Common myeloid progenitor, CD34-positive (primary cell): ENCODE data around the gene ZRANB3.
A peak's percentile ranks its signal among the peaks of the same experiment; 100 is the strongest.

Source experiments
- CTCF ChIA-PET: fragments of 350-600 bp; sonication (Branson Sonifier 250); formaldehyde crosslinking; loops from one replicate; lab custom pipeline; 2021; ENCODE audit warnings: antibody characterized with exemption; lab: Charles Lee
- POLR2A ChIA-PET: fragments of 350-600 bp; sonication (Branson Sonifier 250); formaldehyde crosslinking; loops from one replicate; lab custom pipeline; 2021; ENCODE audit warnings: antibody characterized with exemption; lab: Charles Lee
- DNase-seq, 3 donors: peaks; one replicate each; pipeline versions ENCODE4 v3.0.0 to v3.0.0-alpha.2; 2013
- H3K27ac ChIP-seq, 2 experiments: 1 replicate in 1 of 2; 2 replicates in 1 of 2; pipeline ENCODE4 v1.7.0; 2013; ENCODE audit warnings: inconsistent platforms in 2 of 2, low read length in 2 of 2, mild to moderate bottlenecking in 2 of 2, low read depth in 1 of 2, moderate library complexity in 1 of 2; ENCODE audit not compliant: severe bottlenecking in 2 of 2, insufficient read depth in 1 of 2, poor library complexity in 1 of 2
- H3K27me3 ChIP-seq, 5 experiments: replicated peaks in 2 of 5; 1 replicate in 3 of 5; 2 replicates in 2 of 5; pipeline versions ENCODE4 v1.6.1 to v1.7.0; 2013; ENCODE audit warnings: low read length in 4 of 5, mild to moderate bottlenecking in 2 of 5, moderate library complexity in 2 of 5, inconsistent platforms in 1 of 5; ENCODE audit not compliant: insufficient read depth in 5 of 5, control insufficient read depth in 4 of 5
- H3K36me3 ChIP-seq, 4 experiments: 1 replicate in 2 of 4; 2 replicates in 2 of 4; pipeline versions ENCODE4 v1.6.1 to v1.7.0; 2013; ENCODE audit warnings: low read length in 3 of 4, control low read depth in 1 of 4, mild to moderate bottlenecking in 1 of 4; ENCODE audit not compliant: control insufficient read depth in 4 of 4, insufficient read depth in 4 of 4
- H3K4me1 ChIP-seq, 4 experiments: 1 replicate in 3 of 4; 2 replicates in 1 of 4; pipeline versions ENCODE4 v1.6.1 to v1.7.1; 2013; ENCODE audit warnings: low read length in 3 of 4, mild to moderate bottlenecking in 3 of 4, control low read depth in 1 of 4, inconsistent platforms in 1 of 4, moderate library complexity in 1 of 4; ENCODE audit not compliant: control insufficient read depth in 4 of 4, insufficient read depth in 4 of 4; ENCODE audit errors: control extremely low read depth in 1 of 4
- H3K4me3 ChIP-seq, 7 experiments: 1 replicate in 4 of 7; 2 replicates in 3 of 7; pipeline versions ENCODE4 v1.5.1 to v1.7.0; 2013; ENCODE audit warnings: mild to moderate bottlenecking in 7 of 7, low read length in 6 of 7, moderate library complexity in 6 of 7, inconsistent platforms in 2 of 7, low read depth in 2 of 7, control low read depth in 1 of 7; ENCODE audit not compliant: insufficient read depth in 4 of 7, control insufficient read depth in 1 of 7; ENCODE audit errors: extremely low read depth in 1 of 7
- H3K9me3 ChIP-seq, 5 experiments: 1 replicate in 4 of 5; 2 replicates in 1 of 5; pipeline versions ENCODE4 v1.6.1 to v1.7.1; 2013; ENCODE audit warnings: low read length in 4 of 5, mild to moderate bottlenecking in 2 of 5, inconsistent platforms in 1 of 5, low read depth in 1 of 5, moderate library complexity in 1 of 5; ENCODE audit not compliant: control insufficient read depth in 4 of 5, insufficient read depth in 2 of 5; ENCODE audit errors: control extremely low read depth in 1 of 5
- WGBS: methylation state at CpG from one replicate; pipeline ENCODE4 v1.1.5; 2013; ENCODE audit not compliant: insufficient coverage; 5-methylcytosine and 5-hydroxymethylcytosine counted together

Gene ZRANB3

DNA sequence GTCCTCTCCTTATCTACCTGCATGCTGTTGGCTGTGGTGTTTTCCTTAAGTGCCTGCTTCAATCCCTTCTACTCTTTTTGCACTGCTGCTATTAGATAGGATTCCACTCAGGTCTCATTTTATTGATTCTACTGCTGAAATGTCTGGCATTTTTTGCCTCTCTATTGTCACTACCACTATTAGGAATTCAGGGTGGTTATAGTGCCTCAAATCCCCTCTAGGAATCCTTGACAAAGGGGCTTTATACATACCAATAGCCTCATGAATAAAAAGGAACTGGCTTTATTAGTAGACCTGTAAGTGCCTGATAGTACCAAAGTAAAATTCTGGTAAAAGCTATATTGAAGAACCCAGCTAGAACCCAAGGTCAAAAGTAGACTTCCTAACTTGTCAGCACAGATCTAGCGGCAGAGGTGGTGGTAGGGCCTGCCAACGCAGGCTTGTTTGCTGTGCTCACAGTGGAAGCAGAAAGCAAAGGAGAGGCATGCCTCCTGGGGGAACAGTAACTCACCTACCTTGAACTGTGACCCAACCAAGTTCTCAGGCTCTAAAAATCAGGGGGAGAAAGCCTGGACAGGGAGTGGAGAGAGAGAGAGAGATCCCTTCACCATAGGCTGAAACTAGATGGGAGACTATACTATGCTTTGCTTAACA is 278.1 kb downstream of the ZRANB3 start:
- ChIA-PET POLR2A (no interaction called here), CTCF (no interaction called here)
- H3K4me3 ChIP-seq: no peak overlapping the region
- no peaks in the 10 kb centered on the region for H3K27me3 ChIP-seq
- peaks cover 0 to 13% (median 4%) of the 10 kb centered on the region in 5 experiments for H3K9me3 ChIP-seq
- H3K36me3 ChIP-seq: peaks cover 0 to 11% (median 0%) of the 10 kb centered on the region in 4 experiments
- 100% methylated on average over 1 of the region's 2 CpGs for WGBS
- DNase-seq: no peak
- H3K4me1 ChIP-seq: no peaks in the 10 kb centered on the region
- no peak overlapping the region for H3K27ac ChIP-seq

DNA sequence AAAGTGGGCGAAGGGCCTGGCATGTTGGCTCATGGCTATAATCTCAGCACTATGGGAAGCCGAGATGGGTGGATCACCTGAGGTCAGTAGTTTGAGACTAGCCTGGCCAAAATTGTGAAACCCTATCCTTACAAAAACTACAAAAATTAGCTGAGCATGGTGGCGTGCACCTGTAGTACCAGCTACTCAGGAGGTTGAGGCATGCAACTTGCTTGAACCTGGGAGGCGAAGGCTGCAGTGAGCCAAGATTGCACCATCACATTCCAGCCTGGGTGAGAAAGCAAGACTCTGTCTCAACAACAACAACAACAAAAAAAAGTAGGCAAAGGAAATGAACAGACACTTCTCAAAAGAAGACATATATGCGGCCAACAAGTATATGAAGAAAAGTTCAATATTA is 282.4 kb downstream of the ZRANB3 start:
- DNase-seq: no peak
- Histone ChIP-seq H3K9me3 (peaks cover 0 to 7% (median 4%) of the 10 kb centered on the region in 5 experiments), H3K27me3 (no peaks in the 10 kb centered on the region), H3K4me1 (no peaks in the 10 kb centered on the region), H3K36me3 (peaks cover 0 to 11% (median 0%) of the 10 kb centered on the region in 4 experiments), H3K27ac (no peak overlapping the region), H3K4me3 (no peak overlapping the region)
- POLR2A ChIA-PET: no interaction called here
- CTCF ChIA-PET: no interaction called here
- whole genome bisulfite sequencing: 100% methylated on average over 4 of the region's 5 CpGs

DNA sequence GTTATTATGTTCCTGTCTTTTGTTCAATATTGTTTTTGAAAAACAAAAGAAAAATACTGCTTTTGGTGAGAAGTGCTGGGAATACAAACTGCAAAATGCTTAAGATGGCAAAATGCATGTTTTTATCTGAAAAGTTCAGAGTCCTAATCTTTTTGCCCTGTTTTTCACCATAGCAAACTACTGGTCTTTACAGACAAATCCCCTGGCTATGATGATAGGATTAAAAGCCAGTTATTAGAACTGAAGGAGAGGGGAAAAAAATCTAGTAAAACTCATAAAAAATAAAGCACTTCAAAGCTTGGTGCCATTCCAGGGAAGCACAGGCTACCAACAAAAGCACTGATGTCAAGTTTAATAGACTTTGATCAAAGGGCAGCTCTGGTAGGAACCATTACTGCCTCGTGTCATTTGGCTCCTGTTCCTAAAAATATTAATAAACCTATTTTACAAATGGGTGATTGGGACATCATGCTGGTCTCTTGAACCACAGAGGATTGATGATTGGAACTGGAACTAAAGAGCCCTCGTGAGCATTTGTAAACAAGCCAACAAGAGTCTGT is 284.2 kb downstream of the ZRANB3 start:
- no peak for DNase-seq
- ChIA-PET CTCF (no interaction called here), POLR2A (no interaction called here)
- peaks cover 0 to 7% (median 4%) of the 10 kb centered on the region in 5 experiments for H3K9me3 ChIP-seq
- peaks cover 0 to 11% (median 0%) of the 10 kb centered on the region in 4 experiments for H3K36me3 ChIP-seq
- no peak overlapping the region for H3K27ac ChIP-seq
- WGBS: no CpG with 5 or more reads among the region's 2 CpGs
- no peaks in the 10 kb centered on the region for H3K27me3 ChIP-seq
- no peaks in the 10 kb centered on the region for H3K4me1 ChIP-seq
- H3K4me3 ChIP-seq: peak overlapping the region in 1 of 7 experiments; percentile 11

DNA sequence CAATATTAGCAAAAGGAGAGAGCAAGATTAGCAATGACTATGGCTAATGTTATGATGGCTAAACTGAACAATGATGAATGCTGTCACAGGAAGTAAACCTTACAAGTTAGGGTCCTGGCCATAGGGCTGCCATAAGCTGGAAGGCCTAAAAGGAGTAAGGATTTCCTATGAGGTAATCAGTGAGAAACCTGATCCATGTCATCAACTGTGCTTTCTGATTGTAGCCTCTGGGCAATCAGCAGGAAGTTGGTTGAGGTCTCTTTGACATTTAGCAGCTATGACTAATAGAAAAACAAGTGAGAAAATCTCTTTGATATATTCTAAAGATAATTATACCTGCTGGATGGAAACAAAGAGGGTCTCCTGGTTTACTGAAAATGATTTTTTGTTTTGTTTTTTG is 285.9 kb downstream of the ZRANB3 start:
- POLR2A ChIA-PET: no interaction called here
- peak in 2 of 3 donors; percentile 5 to 17 for DNase-seq
- Histone ChIP-seq H3K27me3 (no peaks in the 10 kb centered on the region), H3K27ac (no peak overlapping the region), H3K9me3 (peaks cover 0 to 2% (median 0%) of the 10 kb centered on the region in 5 experiments), H3K4me3 (no peak overlapping the region), H3K4me1 (no peaks in the 10 kb centered on the region), H3K36me3 (no peaks in the 10 kb centered on the region)
- CTCF ChIA-PET: no interaction called here

DNA sequence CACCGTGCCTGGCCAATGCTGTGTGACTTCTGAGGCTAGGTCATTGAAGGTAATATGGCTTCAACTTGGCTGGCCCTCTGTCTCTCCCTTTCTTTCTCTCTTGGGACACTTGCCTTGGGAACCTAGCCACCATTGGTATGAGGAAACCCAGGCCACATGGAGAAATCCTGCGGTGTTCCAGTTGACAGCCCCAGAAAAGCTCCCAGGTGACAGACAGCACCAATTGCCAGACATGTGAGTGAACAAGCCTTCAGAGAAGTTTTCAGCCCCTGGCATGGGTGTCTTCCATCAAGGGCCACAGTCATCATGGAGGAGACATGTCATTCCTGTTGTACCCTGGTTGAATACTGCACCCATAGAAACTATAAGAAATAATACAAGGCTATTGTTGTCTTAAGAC is 292.4 kb downstream of the ZRANB3 start:
- no peaks in the 10 kb centered on the region for H3K4me1 ChIP-seq
- POLR2A ChIA-PET: no interaction called here
- CTCF ChIA-PET: no interaction called here
- H3K9me3 ChIP-seq: no peaks in the 10 kb centered on the region
- WGBS: 100% methylated on average over 2 of the region's 2 CpGs
- no peaks in the 10 kb centered on the region for H3K27me3 ChIP-seq
- no peaks in the 10 kb centered on the region for H3K36me3 ChIP-seq
- no peak for DNase-seq
- no peak overlapping the region for H3K4me3 ChIP-seq
- H3K27ac ChIP-seq: no peak overlapping the region

DNA sequence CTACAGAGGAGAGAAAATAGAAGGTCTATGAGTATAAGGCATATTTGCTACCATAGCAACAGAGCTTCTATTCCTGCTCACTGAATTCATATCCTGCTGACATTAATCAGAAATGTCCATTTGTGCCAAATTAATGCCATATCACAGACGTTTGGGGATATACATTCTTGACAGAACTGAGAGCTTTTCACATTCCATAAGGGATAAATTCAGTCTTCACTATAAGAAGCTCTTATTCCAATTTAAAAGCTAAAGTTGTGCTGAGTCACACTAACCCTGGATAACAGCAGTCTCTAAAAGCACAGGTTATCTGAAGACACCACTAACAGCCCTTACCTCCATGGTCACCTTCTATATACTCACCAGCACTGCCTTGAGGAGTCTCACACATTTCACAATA is 300.9 kb downstream of the ZRANB3 start:
- DNase-seq: no peak
- POLR2A ChIA-PET: no interaction called here

DNA sequence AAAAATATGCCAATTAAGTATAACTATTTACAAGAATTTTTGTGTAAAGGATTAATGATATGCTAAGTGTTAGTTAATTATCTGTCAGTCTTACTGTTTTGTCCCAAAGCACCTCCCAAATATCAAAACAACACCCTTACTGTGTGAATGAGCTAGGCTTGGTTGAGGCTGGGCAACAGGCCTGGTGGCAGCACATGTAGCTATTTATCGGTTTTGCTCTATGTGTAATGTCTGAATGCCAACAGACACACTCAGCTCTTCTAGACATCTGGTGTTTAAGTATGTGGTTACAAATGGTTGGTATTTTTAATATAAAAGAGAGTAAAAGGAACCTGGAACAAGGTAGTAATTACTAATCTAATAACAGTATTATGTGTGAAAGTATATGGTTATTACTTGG is 303.6 kb downstream of the ZRANB3 start:
- H3K9me3 ChIP-seq: peaks cover 0 to 4% (median 0%) of the 10 kb centered on the region in 5 experiments
- H3K27me3 ChIP-seq: no peaks in the 10 kb centered on the region
- no peak overlapping the region for H3K4me3 ChIP-seq
- peaks cover 0 to 9% (median under 1%) of the 10 kb centered on the region in 4 experiments for H3K36me3 ChIP-seq
- no peak overlapping the region for H3K27ac ChIP-seq
- H3K4me1 ChIP-seq: no peaks in the 10 kb centered on the region
- no peak for DNase-seq
- POLR2A ChIA-PET: interaction anchor here (0.5 kb wide), 1 partner anchor 939 kb away, joined by 3 read pairs; no protein-coding TSS in a partner anchor
- WGBS: 100% methylated on average over 1 of the region's 1 CpG
- CTCF ChIA-PET: interaction anchor here (2.1 kb wide), 1 partner anchor 14 kb away, joined by 4 read pairs; no protein-coding TSS in a partner anchor

More for the DNA sequence above, 300.9 kb downstream of the ZRANB3 start:
- WGBS: 100% methylated on average over 1 of the region's 1 CpG
- H3K27me3 ChIP-seq: no peaks in the 10 kb centered on the region
- no peaks in the 10 kb centered on the region for H3K4me1 ChIP-seq
- H3K9me3 ChIP-seq: peaks cover 0 to 4% (median 0%) of the 10 kb centered on the region in 5 experiments
- peaks cover 0 to 9% (median under 1%) of the 10 kb centered on the region in 4 experiments for H3K36me3 ChIP-seq
- H3K27ac ChIP-seq: no peak overlapping the region
- H3K4me3 ChIP-seq: no peak overlapping the region
- CTCF ChIA-PET: no interaction called here
